ENCODE data around the gene EEF1AKMT3. TPM values are rescaled to one million over a fixed set of nuclear protein-coding genes. Genes with fewer than 3 reads are reported as not detected.
A peak's percentile ranks its signal among the peaks of the same experiment; 100 is the strongest.
"Not testable (repeated sequence)": the region's sequence is repeated elsewhere in the genome, so short reads cannot be mapped to it uniquely, and the experiment has no call there.

EEF1AKMT3 gene
- total RNA-seq, 2 donors from 2014 or later: 3.1 to 3.6 TPM

- Mint-ChIP-seq H3K27ac (no peak overlapping the region), H3K9me3 (no peaks in the 10 kb centered on the region), H3K36me3 (no peaks in the 10 kb centered on the region)
- DNase-seq (ENCODE audit: low spot score in 2 of 2) (no peak), ATAC-seq (no peak)
Observed at GRCh38 chr12:57811028-57811755, 38.8 kb downstream of the EEF1AKMT3 start.

- DNase-seq (ENCODE audit: low spot score in 2 of 2) (no peak), ATAC-seq (no peak)
- Mint-ChIP-seq H3K27ac (peak overlapping the region; percentile 9 to 68), H3K9me3 (no peaks in the 10 kb centered on the region), H3K36me3 (no peaks in the 10 kb centered on the region)
Observed at GRCh38 chr12:57813111-57813970, 40.9 kb downstream of the EEF1AKMT3 start.

- Mint-ChIP-seq H3K36me3 (no peaks in the 10 kb centered on the region), H3K9me3 (no peaks in the 10 kb centered on the region), H3K27ac (peak overlapping the region in 1 of 2 donors; percentile 68)
- ATAC-seq (no peak), DNase-seq (ENCODE audit: low spot score in 2 of 2) (no peak)
Observed at GRCh38 chr12:57813971-57814772, 41.8 kb downstream of the EEF1AKMT3 start.

GRCh38 chr12:57815177-57816000, 43.0 kb downstream of the EEF1AKMT3 start:
- Mint-ChIP-seq H3K36me3 (no peaks in the 10 kb centered on the region), H3K9me3 (no peaks in the 10 kb centered on the region), H3K27ac (no peak overlapping the region)
- peak in 1 of 2 donors; percentile 13 for ATAC-seq
- no peak for DNase-seq (ENCODE audit: low spot score in 2 of 2)

- ATAC-seq (no peak), DNase-seq (ENCODE audit: low spot score in 2 of 2) (no peak)
- Mint-ChIP-seq H3K36me3 (no peaks in the 10 kb centered on the region), H3K27ac (no peak overlapping the region), H3K9me3 (no peaks in the 10 kb centered on the region)
Observed at GRCh38 chr12:57816001-57816854, 43.8 kb downstream of the EEF1AKMT3 start.

GRCh38 chr12:57816855-57817151, 44.4 kb downstream of the EEF1AKMT3 start:
- Mint-ChIP-seq H3K36me3 (no peaks in the 10 kb centered on the region), H3K27ac (no peak overlapping the region), H3K9me3 (no peaks in the 10 kb centered on the region)
- no peak for ATAC-seq
- DNase-seq (ENCODE audit: low spot score in 2 of 2): no peak

- ATAC-seq (no peak), DNase-seq (ENCODE audit: low spot score in 2 of 2) (no peak)
- no peaks in the 10 kb centered on the region for H3K36me3 Mint-ChIP-seq
- H3K9me3 Mint-ChIP-seq: no peaks in the 10 kb centered on the region
- H3K27ac Mint-ChIP-seq: no peak overlapping the region
Observed at GRCh38 chr12:57817261-57817989, 45.0 kb downstream of the EEF1AKMT3 start.

- DNase-seq (ENCODE audit: low spot score in 2 of 2); H3K36me3 Mint-ChIP-seq; H3K9me3 Mint-ChIP-seq; ATAC-seq: not testable (repeated sequence)
- H3K27ac Mint-ChIP-seq: peak overlapping the region in 1 of 2 donors; percentile 72
Observed at GRCh38 chr12:57817990-57818331, 45.5 kb downstream of the EEF1AKMT3 start.

- H3K9me3 Mint-ChIP-seq; H3K36me3 Mint-ChIP-seq; ATAC-seq; DNase-seq (ENCODE audit: low spot score in 2 of 2): not testable (repeated sequence)
- peak overlapping the region in 1 of 2 donors; percentile 74 for H3K27ac Mint-ChIP-seq
Observed at GRCh38 chr12:57820119-57820518, 47.7 kb downstream of the EEF1AKMT3 start.

GRCh38 chr12:57821015-57821414, 48.6 kb downstream of the EEF1AKMT3 start:
- not testable (repeated sequence) for DNase-seq (ENCODE audit: low spot score in 2 of 2); H3K9me3 Mint-ChIP-seq; ATAC-seq; H3K36me3 Mint-ChIP-seq
- peak overlapping the region in 1 of 2 donors; percentile 87 for H3K27ac Mint-ChIP-seq

- DNase-seq (ENCODE audit: low spot score in 2 of 2) (no peak), ATAC-seq (no peak)
- H3K36me3 Mint-ChIP-seq: no peaks in the 10 kb centered on the region
- H3K27ac Mint-ChIP-seq: no peak overlapping the region
- no peaks in the 10 kb centered on the region for H3K9me3 Mint-ChIP-seq
Observed at GRCh38 chr12:57821474-57822214, 49.2 kb downstream of the EEF1AKMT3 start.

GRCh38 chr12:57822392-57823130, 50.1 kb downstream of the EEF1AKMT3 start:
- DNase-seq (ENCODE audit: low spot score in 2 of 2) (no peak), ATAC-seq (no peak)
- Mint-ChIP-seq H3K9me3 (no peaks in the 10 kb centered on the region), H3K27ac (peak overlapping the region in 1 of 2 donors; percentile 74), H3K36me3 (no peaks in the 10 kb centered on the region)

- H3K27ac Mint-ChIP-seq: peak overlapping the region in 1 of 2 donors; percentile 39
- H3K9me3 Mint-ChIP-seq: no peaks in the 10 kb centered on the region
- ATAC-seq: no peak
- no peaks in the 10 kb centered on the region for H3K36me3 Mint-ChIP-seq
- DNase-seq (ENCODE audit: low spot score in 2 of 2): no peak
Observed at GRCh38 chr12:57823131-57823907, 50.9 kb downstream of the EEF1AKMT3 start.

All from activated naive CD4-positive, alpha-beta T cell treated with anti-CD3 and anti-CD28 coated beads, Interleukin-2, amount 50 U/mL, for 72 hours (primary cell).